Measurements from ENCODE around the gene VAC14. TPM values are rescaled to one million over a fixed set of nuclear protein-coding genes. Genes with fewer than 3 reads are reported as not detected.

Gene VAC14
- total RNA-seq, 1 donor from 2014 or later: 38.1 TPM

DNA sequence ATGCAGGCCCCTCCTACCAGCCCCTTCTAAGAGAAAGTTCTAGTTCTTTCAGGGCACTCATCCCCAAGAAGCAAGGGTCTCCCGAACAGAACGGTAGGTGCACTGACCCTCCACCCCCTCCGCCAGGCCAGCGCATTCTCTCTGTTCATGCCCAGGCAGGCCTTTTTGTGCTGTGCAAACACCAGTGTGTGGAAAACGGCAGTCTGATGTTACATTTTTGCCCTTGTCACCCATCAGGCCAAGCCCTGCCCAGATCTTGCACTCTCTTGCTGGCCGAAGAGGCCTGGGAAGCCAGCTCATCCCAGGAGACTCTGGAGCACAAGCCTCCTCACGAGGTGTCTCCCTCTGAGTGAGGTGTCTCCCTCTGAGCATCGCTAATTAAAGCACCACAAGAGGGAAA is 99.0 kb downstream of the VAC14 start:
- Histone ChIP-seq H3K27me3 (no peaks in the 10 kb centered on the region), H3K4me3 (no peak overlapping the region), H3K36me3 (no peaks in the 10 kb centered on the region), H3K9me3 (no peaks in the 10 kb centered on the region), H3K4me1 (peaks cover 100% of the 10 kb centered on the region), H3K27ac (peak overlapping the region; percentile 94)
- DNase-seq (ENCODE audit: extremely low spot score in 2 of 2): no peak
- intact Hi-C loops (cut with DNase I): no loop called here
- TF ChIP-seq POLR2A (IDR thresholded peaks at IDR 0.05): no peak
- TF ChIP-seq, protein P1, sequence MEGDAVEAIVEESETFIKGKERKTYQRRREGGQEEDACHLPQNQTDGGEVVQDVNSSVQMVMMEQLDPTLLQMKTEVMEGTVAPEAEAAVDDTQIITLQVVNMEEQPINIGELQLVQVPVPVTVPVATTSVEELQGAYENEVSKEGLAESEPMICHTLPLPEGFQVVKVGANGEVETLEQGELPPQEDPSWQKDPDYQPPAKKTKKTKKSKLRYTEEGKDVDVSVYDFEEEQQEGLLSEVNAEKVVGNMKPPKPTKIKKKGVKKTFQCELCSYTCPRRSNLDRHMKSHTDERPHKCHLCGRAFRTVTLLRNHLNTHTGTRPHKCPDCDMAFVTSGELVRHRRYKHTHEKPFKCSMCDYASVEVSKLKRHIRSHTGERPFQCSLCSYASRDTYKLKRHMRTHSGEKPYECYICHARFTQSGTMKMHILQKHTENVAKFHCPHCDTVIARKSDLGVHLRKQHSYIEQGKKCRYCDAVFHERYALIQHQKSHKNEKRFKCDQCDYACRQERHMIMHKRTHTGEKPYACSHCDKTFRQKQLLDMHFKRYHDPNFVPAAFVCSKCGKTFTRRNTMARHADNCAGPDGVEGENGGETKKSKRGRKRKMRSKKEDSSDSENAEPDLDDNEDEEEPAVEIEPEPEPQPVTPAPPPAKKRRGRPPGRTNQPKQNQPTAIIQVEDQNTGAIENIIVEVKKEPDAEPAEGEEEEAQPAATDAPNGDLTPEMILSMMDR (IDR thresholded peaks at IDR 0.05): no peak
- TF ChIP-seq POLR2AphosphoS5 (IDR thresholded peaks at IDR 0.05; ENCODE audit: insufficient read depth in 1 of 2, low read depth in 1 of 2): no peak

DNA sequence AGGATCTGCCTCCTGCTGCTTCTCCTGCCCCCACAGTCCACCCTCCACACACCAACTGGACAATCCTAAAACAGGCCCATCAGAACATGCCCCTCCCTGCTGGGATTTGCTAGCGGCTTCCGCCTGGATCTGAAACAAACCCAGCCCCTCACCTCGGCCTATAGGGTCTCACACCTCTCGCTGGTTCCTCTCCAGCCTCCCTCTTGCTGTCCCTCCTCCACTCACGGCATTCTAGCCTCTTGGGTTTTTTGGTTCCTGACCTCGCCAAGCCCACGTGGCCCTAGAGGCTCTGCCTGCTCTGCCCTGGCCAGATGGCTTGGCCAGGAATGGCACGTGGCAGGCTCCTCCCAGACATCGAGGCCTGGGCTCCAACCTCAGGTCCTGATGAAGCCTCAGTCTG is 99.4 kb downstream of the VAC14 start:
- Histone ChIP-seq H3K27ac (peak overlapping the region; percentile 94), H3K36me3 (no peaks in the 10 kb centered on the region), H3K4me1 (peaks cover 100% of the 10 kb centered on the region), H3K27me3 (no peaks in the 10 kb centered on the region), H3K9me3 (no peaks in the 10 kb centered on the region), H3K4me3 (no peak overlapping the region)
- no peak for DNase-seq (ENCODE audit: extremely low spot score in 2 of 2)
- intact Hi-C loops (cut with DNase I): no loop called here
- TF ChIP-seq POLR2AphosphoS5 (IDR thresholded peaks at IDR 0.05; ENCODE audit: insufficient read depth in 1 of 2, low read depth in 1 of 2) (no peak), POLR2A (IDR thresholded peaks at IDR 0.05) (no peak)
- TF ChIP-seq, protein P1 (IDR thresholded peaks at IDR 0.05): no peak

DNA sequence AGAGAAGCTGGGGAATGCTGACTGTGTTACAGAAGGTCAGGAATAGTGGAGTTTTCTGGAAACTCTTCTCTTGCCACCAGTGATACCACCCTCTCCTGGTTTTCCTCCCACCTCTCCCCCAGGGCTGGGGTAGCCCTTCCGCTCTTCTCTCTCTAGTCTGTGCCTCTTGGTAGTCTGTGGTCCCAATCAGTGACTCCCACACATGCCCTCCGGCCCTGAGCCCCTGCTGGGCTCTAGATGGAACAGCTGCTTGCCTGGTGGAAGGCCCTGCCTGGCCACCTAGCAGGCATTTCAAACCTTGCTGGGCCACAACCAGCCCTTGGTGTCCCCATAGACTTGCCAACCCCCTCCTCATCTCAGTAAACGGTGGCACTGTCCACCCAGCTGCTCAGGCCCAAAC is 99.9 kb downstream of the VAC14 start:
- no peaks in the 10 kb centered on the region for H3K27me3 ChIP-seq
- peak overlapping the region; percentile 94 for H3K27ac ChIP-seq
- peaks cover 100% of the 10 kb centered on the region for H3K4me1 ChIP-seq
- no peak for DNase-seq (ENCODE audit: extremely low spot score in 2 of 2)
- H3K36me3 ChIP-seq: no peaks in the 10 kb centered on the region
- H3K4me3 ChIP-seq: no peak overlapping the region
- intact Hi-C loops (cut with DNase I): no loop called here
- TF ChIP-seq, protein P1 (IDR thresholded peaks at IDR 0.05): no peak
- TF ChIP-seq POLR2AphosphoS5 (IDR thresholded peaks at IDR 0.05; ENCODE audit: insufficient read depth in 1 of 2, low read depth in 1 of 2) (no peak), POLR2A (IDR thresholded peaks at IDR 0.05) (no peak)
- no peaks in the 10 kb centered on the region for H3K9me3 ChIP-seq

DNA sequence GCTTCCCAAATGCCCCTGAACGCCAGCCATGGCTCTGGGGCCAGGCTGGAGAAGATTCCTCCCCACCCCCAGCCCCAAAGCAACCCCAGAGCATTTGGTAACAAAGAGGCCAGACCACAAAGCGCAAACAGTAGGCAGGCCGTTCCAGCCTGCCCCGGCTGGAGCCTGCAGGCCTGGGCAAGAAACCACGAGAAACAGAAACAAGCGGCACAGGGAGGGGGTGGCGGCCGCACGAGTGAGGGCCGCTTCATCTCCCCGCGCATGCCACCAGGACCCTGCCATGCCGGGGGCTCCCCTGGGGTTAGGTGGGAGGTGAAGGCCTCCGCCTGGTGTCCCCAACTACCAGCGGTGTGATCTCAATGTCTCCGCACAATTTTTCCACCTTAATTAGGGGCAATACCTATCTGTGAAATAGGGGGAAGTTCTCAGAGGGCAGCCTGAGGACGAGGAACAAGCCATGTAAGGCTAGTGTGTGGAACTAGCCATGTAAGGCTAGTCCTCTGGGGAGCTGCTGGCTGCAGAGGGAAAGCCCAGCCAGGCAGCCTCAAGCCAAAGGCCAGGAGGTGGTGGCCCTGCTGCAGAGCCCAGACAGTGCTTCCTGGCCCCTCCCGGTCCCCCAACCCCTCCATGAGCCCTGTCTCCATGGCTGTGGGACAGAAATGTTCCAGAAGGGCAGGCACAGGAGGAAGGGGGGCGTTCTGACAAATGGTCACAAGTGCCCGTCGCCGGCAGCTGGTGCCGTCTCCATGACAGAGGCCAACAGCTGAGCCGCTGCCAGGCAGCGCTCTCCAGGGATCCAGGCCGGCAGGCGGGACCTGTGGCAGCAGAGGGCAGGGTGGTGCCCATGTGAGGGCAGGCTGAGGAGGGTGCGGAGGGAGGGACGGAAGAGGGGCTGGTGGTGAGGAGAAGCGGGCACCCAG is 100.6 kb downstream of the VAC14 start:
- Histone ChIP-seq H3K27me3 (no peaks in the 10 kb centered on the region), H3K4me3 (no peak overlapping the region), H3K9me3 (no peaks in the 10 kb centered on the region), H3K4me1 (peaks cover 100% of the 10 kb centered on the region), H3K36me3 (no peaks in the 10 kb centered on the region), H3K27ac (peak overlapping the region; percentile 94)
- TF ChIP-seq POLR2A (IDR thresholded peaks at IDR 0.05) (no peak), POLR2AphosphoS5 (IDR thresholded peaks at IDR 0.05; ENCODE audit: insufficient read depth in 1 of 2, low read depth in 1 of 2) (peak in 1 of 2 donors; percentile 23)
- TF ChIP-seq, protein P1 (IDR thresholded peaks at IDR 0.05): no peak
- DNase-seq (ENCODE audit: extremely low spot score in 2 of 2): no peak
- intact Hi-C loops (cut with DNase I): no loop called here

DNA sequence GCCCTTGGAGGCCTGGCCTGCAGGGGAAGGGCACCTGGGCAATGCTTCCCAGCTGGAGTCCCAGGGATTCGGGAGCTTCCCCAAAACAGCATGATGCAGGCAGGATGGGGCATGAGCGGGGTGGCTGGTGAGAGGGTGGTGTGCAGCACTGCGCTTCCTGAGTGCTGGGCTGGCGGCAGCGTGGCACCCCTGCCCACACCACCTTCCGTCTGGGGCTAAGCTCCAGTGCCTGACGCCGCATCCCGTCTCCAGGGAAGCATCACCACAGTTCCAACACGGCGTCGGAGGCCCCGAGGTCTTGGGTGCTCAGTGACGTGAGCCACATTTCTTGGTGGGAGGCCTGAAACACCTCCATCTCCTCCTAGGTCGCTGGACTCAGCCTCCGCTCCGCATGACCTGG is 101.3 kb downstream of the VAC14 start:
- intact Hi-C loops (cut with DNase I): no loop called here
- TF ChIP-seq POLR2A (IDR thresholded peaks at IDR 0.05) (no peak), POLR2AphosphoS5 (IDR thresholded peaks at IDR 0.05; ENCODE audit: insufficient read depth in 1 of 2, low read depth in 1 of 2) (no peak)
- TF ChIP-seq, protein P1 (IDR thresholded peaks at IDR 0.05): no peak
- Histone ChIP-seq H3K9me3 (no peaks in the 10 kb centered on the region), H3K4me1 (peaks cover 100% of the 10 kb centered on the region), H3K36me3 (no peaks in the 10 kb centered on the region), H3K27me3 (no peaks in the 10 kb centered on the region), H3K27ac (peak overlapping the region; percentile 94), H3K4me3 (no peak overlapping the region)
- no peak for DNase-seq (ENCODE audit: extremely low spot score in 2 of 2)

Data from vagina (tissue), 2 donors.